HEK293 (cell line): ENCODE measurements around the gene MAP3K20.

ENCODE experiments used
- MYNN ChIP-seq: fragments of 450-650 bp; formaldehyde crosslinking; IDR thresholded peaks from 2 replicates; pipeline ENCODE4 v1.5.1; 2016; ENCODE audit warnings: missing biosample characterization, missing genetic modification characterization, borderline replicate concordance
- TF ChIP-seq, protein P1 (sequence below): fragments of 450-650 bp; formaldehyde crosslinking; IDR thresholded peaks from 2 replicates; pipeline ENCODE4 v1.5.1; 2016; ENCODE audit warnings: missing biosample characterization, missing genetic modification characterization
- TF ChIP-seq, protein P2 (sequence below): fragments of 450-650 bp; formaldehyde crosslinking; IDR thresholded peaks from 2 replicates; pipeline ENCODE4 v1.5.1; 2017; ENCODE audit warnings: missing biosample characterization, missing genetic modification characterization
- TF ChIP-seq, protein P3 (sequence below): fragments of 450-650 bp; formaldehyde crosslinking; IDR thresholded peaks from 2 replicates; pipeline ENCODE4 v1.5.1; 2016; ENCODE audit warnings: missing biosample characterization, missing genetic modification characterization
- TF ChIP-seq, protein P4 (sequence below): fragments of 450-650 bp; formaldehyde crosslinking; conservative IDR thresholded peaks from 2 replicates; pipeline ENCODE4 v1.5.1; 2016; ENCODE audit warnings: low read depth, missing biosample characterization, missing genetic modification characterization
- TF ChIP-seq, protein P5 (sequence below): fragments of 450-650 bp; formaldehyde crosslinking; IDR thresholded peaks from 2 replicates; pipeline ENCODE4 v1.5.1; 2016; ENCODE audit warnings: missing biosample characterization, missing genetic modification characterization
- TF ChIP-seq, protein P6 (sequence below): fragments of 450-650 bp; formaldehyde crosslinking; IDR thresholded peaks from 2 replicates; pipeline ENCODE4 v1.5.1; 2016; ENCODE audit warnings: missing biosample characterization, missing genetic modification characterization
- TF ChIP-seq, protein P7 (sequence below): fragments of 450-650 bp; formaldehyde crosslinking; IDR thresholded peaks from 2 replicates; pipeline ENCODE4 v1.5.1; 2016; ENCODE audit warnings: missing biosample characterization, missing genetic modification characterization

DNA sequence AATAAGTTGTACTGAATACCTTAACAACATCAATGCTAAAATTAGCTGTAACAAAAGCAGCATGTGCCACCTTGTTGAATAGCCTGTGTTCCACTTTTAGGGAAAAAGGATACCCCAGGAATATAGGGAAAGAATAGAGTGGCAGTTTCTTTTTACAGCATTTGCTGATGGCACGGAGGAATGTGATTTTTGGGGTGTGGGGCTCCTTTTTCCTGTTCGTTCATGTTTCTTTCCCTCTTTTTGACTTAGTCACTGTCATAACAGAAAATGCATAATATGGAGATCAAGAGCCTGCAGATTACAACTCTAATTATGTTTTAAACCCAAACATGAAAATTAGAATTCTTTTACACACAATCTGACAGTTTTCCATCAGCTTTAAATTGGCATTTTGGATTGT is 60.4 kb downstream of the MAP3K20 start:
- TF ChIP-seq, protein P1, sequence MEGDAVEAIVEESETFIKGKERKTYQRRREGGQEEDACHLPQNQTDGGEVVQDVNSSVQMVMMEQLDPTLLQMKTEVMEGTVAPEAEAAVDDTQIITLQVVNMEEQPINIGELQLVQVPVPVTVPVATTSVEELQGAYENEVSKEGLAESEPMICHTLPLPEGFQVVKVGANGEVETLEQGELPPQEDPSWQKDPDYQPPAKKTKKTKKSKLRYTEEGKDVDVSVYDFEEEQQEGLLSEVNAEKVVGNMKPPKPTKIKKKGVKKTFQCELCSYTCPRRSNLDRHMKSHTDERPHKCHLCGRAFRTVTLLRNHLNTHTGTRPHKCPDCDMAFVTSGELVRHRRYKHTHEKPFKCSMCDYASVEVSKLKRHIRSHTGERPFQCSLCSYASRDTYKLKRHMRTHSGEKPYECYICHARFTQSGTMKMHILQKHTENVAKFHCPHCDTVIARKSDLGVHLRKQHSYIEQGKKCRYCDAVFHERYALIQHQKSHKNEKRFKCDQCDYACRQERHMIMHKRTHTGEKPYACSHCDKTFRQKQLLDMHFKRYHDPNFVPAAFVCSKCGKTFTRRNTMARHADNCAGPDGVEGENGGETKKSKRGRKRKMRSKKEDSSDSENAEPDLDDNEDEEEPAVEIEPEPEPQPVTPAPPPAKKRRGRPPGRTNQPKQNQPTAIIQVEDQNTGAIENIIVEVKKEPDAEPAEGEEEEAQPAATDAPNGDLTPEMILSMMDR (tag by site-specific recombination) = no peak
- TF ChIP-seq, protein P2, sequence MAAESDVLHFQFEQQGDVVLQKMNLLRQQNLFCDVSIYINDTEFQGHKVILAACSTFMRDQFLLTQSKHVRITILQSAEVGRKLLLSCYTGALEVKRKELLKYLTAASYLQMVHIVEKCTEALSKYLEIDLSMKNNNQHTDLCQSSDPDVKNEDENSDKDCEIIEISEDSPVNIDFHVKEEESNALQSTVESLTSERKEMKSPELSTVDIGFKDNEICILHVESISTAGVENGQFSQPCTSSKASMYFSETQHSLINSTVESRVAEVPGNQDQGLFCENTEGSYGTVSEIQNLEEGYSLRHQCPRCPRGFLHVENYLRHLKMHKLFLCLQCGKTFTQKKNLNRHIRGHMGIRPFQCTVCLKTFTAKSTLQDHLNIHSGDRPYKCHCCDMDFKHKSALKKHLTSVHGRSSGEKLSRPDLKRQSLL = no peak
- no peak for TF ChIP-seq MYNN (tag by site-specific recombination)
- TF ChIP-seq, protein P3, sequence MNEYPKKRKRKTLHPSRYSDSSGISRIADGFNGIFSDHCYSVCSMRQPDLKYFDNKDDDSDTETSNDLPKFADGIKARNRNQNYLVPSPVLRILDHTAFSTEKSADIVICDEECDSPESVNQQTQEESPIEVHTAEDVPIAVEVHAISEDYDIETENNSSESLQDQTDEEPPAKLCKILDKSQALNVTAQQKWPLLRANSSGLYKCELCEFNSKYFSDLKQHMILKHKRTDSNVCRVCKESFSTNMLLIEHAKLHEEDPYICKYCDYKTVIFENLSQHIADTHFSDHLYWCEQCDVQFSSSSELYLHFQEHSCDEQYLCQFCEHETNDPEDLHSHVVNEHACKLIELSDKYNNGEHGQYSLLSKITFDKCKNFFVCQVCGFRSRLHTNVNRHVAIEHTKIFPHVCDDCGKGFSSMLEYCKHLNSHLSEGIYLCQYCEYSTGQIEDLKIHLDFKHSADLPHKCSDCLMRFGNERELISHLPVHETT (tag by site-specific recombination) = no peak
- TF ChIP-seq, protein P4, sequence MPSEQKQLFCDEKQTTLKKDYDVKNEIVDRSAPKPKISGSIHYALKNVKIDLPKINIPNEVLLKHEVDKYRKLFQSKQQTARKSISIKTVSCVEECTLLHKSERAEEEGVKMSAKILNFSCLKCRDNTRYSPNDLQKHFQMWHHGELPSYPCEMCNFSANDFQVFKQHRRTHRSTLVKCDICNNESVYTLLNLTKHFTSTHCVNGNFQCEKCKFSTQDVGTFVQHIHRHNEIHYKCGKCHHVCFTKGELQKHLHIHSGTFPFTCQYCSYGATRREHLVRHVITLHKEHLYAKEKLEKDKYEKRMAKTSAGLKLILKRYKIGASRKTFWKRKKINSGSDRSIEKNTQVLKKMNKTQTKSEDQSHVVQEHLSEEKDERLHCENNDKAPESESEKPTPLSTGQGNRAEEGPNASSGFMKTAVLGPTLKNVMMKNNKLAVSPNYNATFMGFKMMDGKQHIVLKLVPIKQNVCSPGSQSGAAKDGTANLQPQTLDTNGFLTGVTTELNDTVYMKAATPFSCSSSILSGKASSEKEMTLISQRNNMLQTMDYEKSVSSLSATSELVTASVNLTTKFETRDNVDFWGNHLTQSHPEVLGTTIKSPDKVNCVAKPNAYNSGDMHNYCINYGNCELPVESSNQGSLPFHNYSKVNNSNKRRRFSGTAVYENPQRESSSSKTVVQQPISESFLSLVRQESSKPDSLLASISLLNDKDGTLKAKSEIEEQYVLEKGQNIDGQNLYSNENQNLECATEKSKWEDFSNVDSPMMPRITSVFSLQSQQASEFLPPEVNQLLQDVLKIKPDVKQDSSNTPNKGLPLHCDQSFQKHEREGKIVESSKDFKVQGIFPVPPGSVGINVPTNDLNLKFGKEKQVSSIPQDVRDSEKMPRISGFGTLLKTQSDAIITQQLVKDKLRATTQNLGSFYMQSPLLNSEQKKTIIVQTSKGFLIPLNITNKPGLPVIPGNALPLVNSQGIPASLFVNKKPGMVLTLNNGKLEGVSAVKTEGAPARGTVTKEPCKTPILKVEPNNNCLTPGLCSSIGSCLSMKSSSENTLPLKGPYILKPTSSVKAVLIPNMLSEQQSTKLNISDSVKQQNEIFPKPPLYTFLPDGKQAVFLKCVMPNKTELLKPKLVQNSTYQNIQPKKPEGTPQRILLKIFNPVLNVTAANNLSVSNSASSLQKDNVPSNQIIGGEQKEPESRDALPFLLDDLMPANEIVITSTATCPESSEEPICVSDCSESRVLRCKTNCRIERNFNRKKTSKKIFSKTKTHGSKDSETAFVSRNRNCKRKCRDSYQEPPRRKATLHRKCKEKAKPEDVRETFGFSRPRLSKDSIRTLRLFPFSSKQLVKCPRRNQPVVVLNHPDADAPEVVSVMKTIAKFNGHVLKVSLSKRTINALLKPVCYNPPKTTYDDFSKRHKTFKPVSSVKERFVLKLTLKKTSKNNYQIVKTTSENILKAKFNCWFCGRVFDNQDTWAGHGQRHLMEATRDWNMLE (tag by site-specific recombination) = no peak
- TF ChIP-seq, protein P5, sequence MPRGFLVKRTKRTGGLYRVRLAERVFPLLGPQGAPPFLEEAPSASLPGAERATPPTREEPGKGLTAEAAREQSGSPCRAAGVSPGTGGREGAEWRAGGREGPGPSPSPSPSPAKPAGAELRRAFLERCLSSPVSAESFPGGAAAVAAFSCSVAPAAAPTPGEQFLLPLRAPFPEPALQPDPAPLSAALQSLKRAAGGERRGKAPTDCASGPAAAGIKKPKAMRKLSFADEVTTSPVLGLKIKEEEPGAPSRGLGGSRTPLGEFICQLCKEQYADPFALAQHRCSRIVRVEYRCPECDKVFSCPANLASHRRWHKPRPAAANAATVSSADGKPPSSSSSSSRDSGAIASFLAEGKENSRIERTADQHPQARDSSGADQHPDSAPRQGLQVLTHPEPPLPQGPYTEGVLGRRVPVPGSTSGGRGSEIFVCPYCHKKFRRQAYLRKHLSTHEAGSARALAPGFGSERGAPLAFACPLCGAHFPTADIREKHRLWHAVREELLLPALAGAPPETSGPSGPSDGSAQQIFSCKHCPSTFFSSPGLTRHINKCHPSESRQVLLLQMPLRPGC (tag by site-specific recombination) = no peak
- TF ChIP-seq, protein P6, sequence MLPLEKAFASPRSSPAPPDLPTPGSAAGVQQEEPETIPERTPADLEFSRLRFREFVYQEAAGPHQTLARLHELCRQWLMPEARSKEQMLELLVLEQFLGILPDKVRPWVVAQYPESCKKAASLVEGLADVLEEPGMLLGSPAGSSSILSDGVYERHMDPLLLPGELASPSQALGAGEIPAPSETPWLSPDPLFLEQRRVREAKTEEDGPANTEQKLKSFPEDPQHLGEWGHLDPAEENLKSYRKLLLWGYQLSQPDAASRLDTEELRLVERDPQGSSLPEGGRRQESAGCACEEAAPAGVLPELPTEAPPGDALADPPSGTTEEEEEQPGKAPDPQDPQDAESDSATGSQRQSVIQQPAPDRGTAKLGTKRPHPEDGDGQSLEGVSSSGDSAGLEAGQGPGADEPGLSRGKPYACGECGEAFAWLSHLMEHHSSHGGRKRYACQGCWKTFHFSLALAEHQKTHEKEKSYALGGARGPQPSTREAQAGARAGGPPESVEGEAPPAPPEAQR (tag by site-specific recombination) = no peak
- TF ChIP-seq, protein P7, sequence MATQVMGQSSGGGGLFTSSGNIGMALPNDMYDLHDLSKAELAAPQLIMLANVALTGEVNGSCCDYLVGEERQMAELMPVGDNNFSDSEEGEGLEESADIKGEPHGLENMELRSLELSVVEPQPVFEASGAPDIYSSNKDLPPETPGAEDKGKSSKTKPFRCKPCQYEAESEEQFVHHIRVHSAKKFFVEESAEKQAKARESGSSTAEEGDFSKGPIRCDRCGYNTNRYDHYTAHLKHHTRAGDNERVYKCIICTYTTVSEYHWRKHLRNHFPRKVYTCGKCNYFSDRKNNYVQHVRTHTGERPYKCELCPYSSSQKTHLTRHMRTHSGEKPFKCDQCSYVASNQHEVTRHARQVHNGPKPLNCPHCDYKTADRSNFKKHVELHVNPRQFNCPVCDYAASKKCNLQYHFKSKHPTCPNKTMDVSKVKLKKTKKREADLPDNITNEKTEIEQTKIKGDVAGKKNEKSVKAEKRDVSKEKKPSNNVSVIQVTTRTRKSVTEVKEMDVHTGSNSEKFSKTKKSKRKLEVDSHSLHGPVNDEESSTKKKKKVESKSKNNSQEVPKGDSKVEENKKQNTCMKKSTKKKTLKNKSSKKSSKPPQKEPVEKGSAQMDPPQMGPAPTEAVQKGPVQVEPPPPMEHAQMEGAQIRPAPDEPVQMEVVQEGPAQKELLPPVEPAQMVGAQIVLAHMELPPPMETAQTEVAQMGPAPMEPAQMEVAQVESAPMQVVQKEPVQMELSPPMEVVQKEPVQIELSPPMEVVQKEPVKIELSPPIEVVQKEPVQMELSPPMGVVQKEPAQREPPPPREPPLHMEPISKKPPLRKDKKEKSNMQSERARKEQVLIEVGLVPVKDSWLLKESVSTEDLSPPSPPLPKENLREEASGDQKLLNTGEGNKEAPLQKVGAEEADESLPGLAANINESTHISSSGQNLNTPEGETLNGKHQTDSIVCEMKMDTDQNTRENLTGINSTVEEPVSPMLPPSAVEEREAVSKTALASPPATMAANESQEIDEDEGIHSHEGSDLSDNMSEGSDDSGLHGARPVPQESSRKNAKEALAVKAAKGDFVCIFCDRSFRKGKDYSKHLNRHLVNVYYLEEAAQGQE (tag by site-specific recombination) = no peak
